HepG2 (cell line): ENCODE data around the gene FARSB. TPM values are rescaled to one million over a fixed set of nuclear protein-coding genes. Genes with fewer than 3 reads are reported as not detected.
A peak's percentile ranks its signal among the peaks of the same experiment; 100 is the strongest.

Experiments used
- ARID2 ChIP-seq: sonication (generic); formaldehyde crosslinking; IDR thresholded peaks from 2 replicates; pipeline ENCODE4 v1.8.1; 2022; ENCODE audit warnings: mild to moderate bottlenecking, missing genetic modification reagents, borderline replicate concordance
- CTCF ChIP-seq: sonication (generic); formaldehyde crosslinking; IDR thresholded peaks from 2 replicates; pipeline ENCODE4 v1.5.0; 2020; ENCODE audit warnings: mild to moderate bottlenecking, missing genetic modification reagents, moderate library complexity
- EZH2 ChIP-seq: conservative IDR thresholded peaks from 2 replicates; pipeline ENCODE4 v1.6.1; 2012; ENCODE audit warnings: mild to moderate bottlenecking, low read depth, low read length, moderate library complexity
- FUBP1 ChIP-seq: sonication (generic); formaldehyde crosslinking; IDR thresholded peaks from 2 replicates; pipeline ENCODE4 v1.5.1; 2020; ENCODE audit warnings: missing genetic modification reagents, mild to moderate bottlenecking, borderline replicate concordance
- GTF2F1 ChIP-seq: fragments of 150-350 bp; IDR thresholded peaks from 2 replicates; pipeline ENCODE4 v1.6.1; 2014; ENCODE audit warnings: low read length
- MBNL3 ChIP-seq: fragments of 250-450 bp; sonication (Bioruptor Pico); conservative IDR thresholded peaks from 2 replicates; pipeline ENCODE4 v1.8.0; 2022; ENCODE audit warnings: mild to moderate bottlenecking, inconsistent platforms
- MXD4 ChIP-seq: IDR thresholded peaks from 2 replicates; pipeline ENCODE4 v1.6.1; 2016; ENCODE audit warnings: mild to moderate bottlenecking, missing biosample characterization, missing genetic modification reagents
- PLRG1 ChIP-seq: fragments of 450-650 bp; conservative IDR thresholded peaks from 2 replicates; pipeline ENCODE4 v1.6.1; 2016
- SCMH1 ChIP-seq: sonication (generic); formaldehyde crosslinking; IDR thresholded peaks from 2 replicates; pipeline ENCODE4 v1.9.0; 2021; ENCODE audit warnings: missing genetic modification reagents, mild to moderate bottlenecking, borderline replicate concordance
- SKI ChIP-seq: fragments of 450-650 bp; IDR thresholded peaks from one replicate; pipeline ENCODE4 v1.6.1; 2018; ENCODE audit warnings: mild to moderate bottlenecking; ENCODE audit not compliant: partially characterized antibody
- TOE1 ChIP-seq: sonication (generic); formaldehyde crosslinking; IDR thresholded peaks from 2 replicates; pipeline ENCODE4 v1.4.0; 2020; ENCODE audit warnings: mild to moderate bottlenecking, missing genetic modification reagents
- XRCC5 ChIP-seq: fragments of 200-400 bp; formaldehyde crosslinking; optimal IDR thresholded peaks from 2 replicates; pipeline ENCODE3; 2017; ENCODE audit warnings: mild to moderate bottlenecking, low read length
- ZC3H4 ChIP-seq: sonication (generic); formaldehyde crosslinking; IDR thresholded peaks from 2 replicates; pipeline ENCODE4 v1.4.0; 2020; ENCODE audit warnings: missing genetic modification reagents, borderline replicate concordance
- ZFP41 ChIP-seq: sonication (generic); formaldehyde crosslinking; IDR thresholded peaks from 2 replicates; pipeline ENCODE4 v1.4.0; 2020; ENCODE audit warnings: mild to moderate bottlenecking, missing genetic modification reagents, borderline replicate concordance
- ZHX1 ChIP-seq: sonication (generic); formaldehyde crosslinking; IDR thresholded peaks from 2 replicates; pipeline ENCODE4 v1.8.1; 2022; ENCODE audit warnings: low read depth, mild to moderate bottlenecking, missing genetic modification reagents
- ZNF296 ChIP-seq: sonication (generic); formaldehyde crosslinking; conservative IDR thresholded peaks from 2 replicates; pipeline ENCODE4 v1.5.0; 2020; ENCODE audit warnings: mild to moderate bottlenecking, missing genetic modification reagents
- ZNF3 ChIP-seq: IDR thresholded peaks from 2 replicates; pipeline ENCODE4 v1.7.0; 2017; ENCODE audit warnings: inconsistent platforms
- polyA plus RNA-seq, 8 experiments: library from polyadenylated mRNA; depleted of rRNA in 3 of 8; stranded (reverse) in 7 of 8; unstranded in 1 of 8; fragments of >200 nt; fragmentation: Illumina TruSeq in 4 of 8; extraction: Trizol in 4 of 8; gene quantifications; 2 replicates each; pipeline versions ENCODE4 v1.2.1 to v1.2.3, GENCODE V29; 2011 to 2016; ENCODE audit warnings: low read depth in 4 of 8, missing spikeins in 1 of 8, mixed read lengths in 1 of 8; ENCODE audit not compliant: insufficient read depth in 1 of 8
- total RNA-seq, 5 experiments: library from RNA; depleted of rRNA; stranded (reverse); fragments of >200 nt; fragmentation: Illumina TruSeq; extraction: Trizol; gene quantifications; 2 replicates each; pipeline ENCODE4 v1.2.3, GENCODE V29; 2016; ENCODE audit warnings: low read depth in 1 of 5
- TF ChIP-seq, protein P1 (sequence below): sonication (generic); formaldehyde crosslinking; IDR thresholded peaks from 2 replicates; pipeline ENCODE4 v1.8.0; 2022; ENCODE audit warnings: mild to moderate bottlenecking, missing genetic modification reagents, moderate library complexity
- TF ChIP-seq, protein P2 (sequence below), 2 experiments: sonication (generic) in 1 of 2; formaldehyde crosslinking in 1 of 2; IDR thresholded peaks; 2 replicates each; pipeline versions ENCODE4 v1.4.0 to v1.6.1; 2018 to 2020; ENCODE audit warnings: missing genetic modification reagents in 2 of 2, borderline replicate concordance in 1 of 2, low read depth in 1 of 2, mild to moderate bottlenecking in 1 of 2, missing biosample characterization in 1 of 2

Gene FARSB
- total and polyA plus RNA-seq, 2 of the 13 experiments (the other 11 are each of a cell fraction or from before 2014, with no cell fraction given), result 23.3 to 45.9 TPM

GRCh38 chr2:222655787-222656525 is at the start of gene FARSB (continued):
- TF ChIP-seq MBNL3 (CRISPR knock-in tag) (no peak), ZNF296 (peak; percentile 62; the same call in 1 of the 2 replicates), GTF2F1 (no peak), FUBP1 (no peak), CTCF (CRISPR knock-in tag) (0 out of 2 replicates have a peak, but pooled peaks have one; percentile 10), SCMH1 (CRISPR knock-in tag) (no peak), ZHX1 (CRISPR knock-in tag) (0 out of 2 replicates have a peak, but pooled peaks have one; percentile 52), EZH2 (no peak), ZNF3 (CRISPR knock-in tag) (no peak), TOE1 (no peak; the same call in 1 of the 2 replicates), SKI (peak; percentile 8), MXD4 (peak; percentile 99), XRCC5 (peak; percentile 74), ARID2 (CRISPR knock-in tag) (peak; percentile 63; the same call in 1 of the 2 replicates), ZFP41 (CRISPR knock-in tag) (peak; percentile 72; the same call in 1 of the 2 replicates), PLRG1 (no peak), ZC3H4 (no peak; the same call in 1 of the 2 replicates)
- TF ChIP-seq, protein P1, sequence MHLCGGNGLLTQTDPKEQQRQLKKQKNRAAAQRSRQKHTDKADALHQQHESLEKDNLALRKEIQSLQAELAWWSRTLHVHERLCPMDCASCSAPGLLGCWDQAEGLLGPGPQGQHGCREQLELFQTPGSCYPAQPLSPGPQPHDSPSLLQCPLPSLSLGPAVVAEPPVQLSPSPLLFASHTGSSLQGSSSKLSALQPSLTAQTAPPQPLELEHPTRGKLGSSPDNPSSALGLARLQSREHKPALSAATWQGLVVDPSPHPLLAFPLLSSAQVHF (CRISPR knock-in tag), result no peak
- TF ChIP-seq, protein P2, sequence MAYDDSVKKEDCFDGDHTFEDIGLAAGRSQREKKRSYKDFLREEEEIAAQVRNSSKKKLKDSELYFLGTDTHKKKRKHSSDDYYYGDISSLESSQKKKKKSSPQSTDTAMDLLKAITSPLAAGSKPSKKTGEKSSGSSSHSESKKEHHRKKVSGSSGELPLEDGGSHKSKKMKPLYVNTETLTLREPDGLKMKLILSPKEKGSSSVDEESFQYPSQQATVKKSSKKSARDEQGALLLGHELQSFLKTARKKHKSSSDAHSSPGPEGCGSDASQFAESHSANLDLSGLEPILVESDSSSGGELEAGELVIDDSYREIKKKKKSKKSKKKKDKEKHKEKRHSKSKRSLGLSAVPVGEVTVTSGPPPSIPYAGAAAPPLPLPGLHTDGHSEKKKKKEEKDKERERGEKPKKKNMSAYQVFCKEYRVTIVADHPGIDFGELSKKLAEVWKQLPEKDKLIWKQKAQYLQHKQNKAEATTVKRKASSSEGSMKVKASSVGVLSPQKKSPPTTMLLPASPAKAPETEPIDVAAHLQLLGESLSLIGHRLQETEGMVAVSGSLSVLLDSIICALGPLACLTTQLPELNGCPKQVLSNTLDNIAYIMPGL (CRISPR knock-in tag; IDR thresholded peaks at IDR 0.05; ENCODE audit: borderline replicate concordance in 1 of 2, low read depth in 1 of 2), result peak; percentile 73 to 81; a peak in 3 of 4 replicates
